ENCODE results near the gene IL17D. TPM values are rescaled to one million over a fixed set of nuclear protein-coding genes. Genes with fewer than 3 reads are reported as not detected.

IL17D gene
- total and polyA plus RNA-seq, 2 experiments from 2014 or later: 1.6 to 2.3 TPM

DNA sequence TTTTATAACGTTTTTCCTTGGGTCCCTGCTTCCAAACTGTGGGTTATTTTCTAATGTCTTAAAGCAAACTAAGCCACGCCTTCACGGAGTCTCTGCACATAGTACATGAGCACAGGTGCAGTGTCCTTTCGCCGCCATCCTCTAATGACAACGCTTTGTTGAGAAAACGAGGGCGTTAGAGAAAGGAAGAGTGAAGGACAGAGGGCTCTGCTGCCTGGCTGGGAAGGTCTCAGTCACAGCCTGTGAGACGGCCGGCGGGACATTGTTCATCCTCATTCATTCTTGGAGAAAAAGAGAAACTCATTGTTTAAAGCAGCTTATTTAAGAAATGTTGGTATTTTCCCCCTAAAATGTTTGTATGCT is 9.5 kb downstream of the IL17D start:
- TF ChIP-seq ZNF462 (CRISPR knock-in tag; IDR thresholded peaks at IDR 0.05) (no peak), NANOG (IDR thresholded peaks at IDR 0.05; ENCODE audit: borderline replicate concordance) (no peak), EZH2phosphoT487 (IDR thresholded peaks at IDR 0.05; ENCODE audit: unreplicated experiment) (no peak), ZNF114 (CRISPR knock-in tag; IDR thresholded peaks at IDR 0.05) (no peak), ETS1 (IDR thresholded peaks at IDR 0.05) (no peak), POLR2AphosphoS5 (IDR thresholded peaks at IDR 0.05; ENCODE audit: low read depth) (no peak)
- TF ChIP-seq, protein P1, sequence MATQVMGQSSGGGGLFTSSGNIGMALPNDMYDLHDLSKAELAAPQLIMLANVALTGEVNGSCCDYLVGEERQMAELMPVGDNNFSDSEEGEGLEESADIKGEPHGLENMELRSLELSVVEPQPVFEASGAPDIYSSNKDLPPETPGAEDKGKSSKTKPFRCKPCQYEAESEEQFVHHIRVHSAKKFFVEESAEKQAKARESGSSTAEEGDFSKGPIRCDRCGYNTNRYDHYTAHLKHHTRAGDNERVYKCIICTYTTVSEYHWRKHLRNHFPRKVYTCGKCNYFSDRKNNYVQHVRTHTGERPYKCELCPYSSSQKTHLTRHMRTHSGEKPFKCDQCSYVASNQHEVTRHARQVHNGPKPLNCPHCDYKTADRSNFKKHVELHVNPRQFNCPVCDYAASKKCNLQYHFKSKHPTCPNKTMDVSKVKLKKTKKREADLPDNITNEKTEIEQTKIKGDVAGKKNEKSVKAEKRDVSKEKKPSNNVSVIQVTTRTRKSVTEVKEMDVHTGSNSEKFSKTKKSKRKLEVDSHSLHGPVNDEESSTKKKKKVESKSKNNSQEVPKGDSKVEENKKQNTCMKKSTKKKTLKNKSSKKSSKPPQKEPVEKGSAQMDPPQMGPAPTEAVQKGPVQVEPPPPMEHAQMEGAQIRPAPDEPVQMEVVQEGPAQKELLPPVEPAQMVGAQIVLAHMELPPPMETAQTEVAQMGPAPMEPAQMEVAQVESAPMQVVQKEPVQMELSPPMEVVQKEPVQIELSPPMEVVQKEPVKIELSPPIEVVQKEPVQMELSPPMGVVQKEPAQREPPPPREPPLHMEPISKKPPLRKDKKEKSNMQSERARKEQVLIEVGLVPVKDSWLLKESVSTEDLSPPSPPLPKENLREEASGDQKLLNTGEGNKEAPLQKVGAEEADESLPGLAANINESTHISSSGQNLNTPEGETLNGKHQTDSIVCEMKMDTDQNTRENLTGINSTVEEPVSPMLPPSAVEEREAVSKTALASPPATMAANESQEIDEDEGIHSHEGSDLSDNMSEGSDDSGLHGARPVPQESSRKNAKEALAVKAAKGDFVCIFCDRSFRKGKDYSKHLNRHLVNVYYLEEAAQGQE (IDR thresholded peaks at IDR 0.05; ENCODE audit: unreplicated experiment): no peak
- Histone ChIP-seq H2AFZ (peak overlapping the region; percentile 98), H3K4me2 (peak overlapping the region; percentile 78), H4K20me1 (replicated peaks; ENCODE audit: insufficient read depth) (no peaks in the 10 kb centered on the region), H3K4me1 (ENCODE audit: insufficient read depth) (peaks cover 11% of the 10 kb centered on the region), H3K79me2 (replicated peaks; ENCODE audit: insufficient read depth) (no peaks in the 10 kb centered on the region), H3K36me3 (ENCODE audit: insufficient read depth) (no peaks in the 10 kb centered on the region), H3K9me2 (ENCODE audit: insufficient read depth) (no peaks in the 10 kb centered on the region), H3K27me3 (ENCODE audit: insufficient read depth) (no peaks in the 10 kb centered on the region; the same call in 1 of the 2 replicates), H3K27ac (ENCODE audit: low read depth) (no peak overlapping the region), H3F3A (replicated peaks; ENCODE audit: low read depth) (no peaks in the 10 kb centered on the region), H3K4me3 (peak overlapping the region; percentile 43)
- peak; percentile 69 for DNase-seq (ENCODE audit: low spot score)
- no peaks in the 10 kb centered on the region for H3K36me3 Mint-ChIP-seq (ENCODE audit: low read depth)
- peak overlapping the region; percentile 28; the same call in 1 of the 2 replicates for H3K27ac Mint-ChIP-seq
- H3K9me3 Mint-ChIP-seq: no peaks in the 10 kb centered on the region
- peak; percentile 42 for ATAC-seq
- H3K27me3 Mint-ChIP-seq (ENCODE audit: insufficient read depth, low read depth, poor library complexity): peaks cover 13% of the 10 kb centered on the region
- peaks cover 20% of the 10 kb centered on the region for H3K4me1 Mint-ChIP-seq
- peak overlapping the region; percentile 58; the same call in 2 of the 3 replicates for H3K4me3 Mint-ChIP-seq

Measured in GM23338 (cell line).